Activated T-cell treated with anti-CD3 and anti-CD28 coated beads, Interleukin-2, amount 50 U/mL, for 4 hours (primary cell): Measurements from ENCODE around the gene EFCAB6. TPM values are rescaled to one million over a fixed set of nuclear protein-coding genes. Genes with fewer than 3 reads are reported as not detected.

ENCODE experiments used
- ATAC-seq, 2 donors: fragments of 200-7000 bp; cut with Tn5 transposase; one replicate each; pipeline ENCODE4 v1.10.0; 2021
- DNase-seq: peaks from one replicate; pipeline ENCODE4 v3.0.0-alpha.2; 2020
- H3K27me3 Mint-ChIP-seq: one replicate; pipeline ENCODE4 v1.8.0; 2021; ENCODE audit warnings: low read depth, mixed read lengths
- H3K36me3 Mint-ChIP-seq: one replicate; pipeline ENCODE4 v1.8.0; 2022; ENCODE audit warnings: mixed read lengths; ENCODE audit not compliant: insufficient read depth
- H3K4me1 Mint-ChIP-seq: one replicate; pipeline ENCODE4 v1.8.0; 2021; ENCODE audit warnings: low read depth, mixed read lengths
- H3K4me3 Mint-ChIP-seq: one replicate; pipeline ENCODE4 v1.8.0; 2021; ENCODE audit warnings: mild to moderate bottlenecking, moderate library complexity, mixed read lengths
- H3K9me3 Mint-ChIP-seq: one replicate; pipeline ENCODE4 v1.8.0; 2021; ENCODE audit warnings: mixed read lengths
- total RNA-seq, 3 donors: library from RNA; stranded (reverse); gene quantifications; one replicate each; pipeline ENCODE4 v1.2.1, GENCODE V29; 2021

Gene EFCAB6
- total RNA-seq, 3 donors from 2014 or later: 0.18 to 0.24 (median 0.18) TPM

DNA sequence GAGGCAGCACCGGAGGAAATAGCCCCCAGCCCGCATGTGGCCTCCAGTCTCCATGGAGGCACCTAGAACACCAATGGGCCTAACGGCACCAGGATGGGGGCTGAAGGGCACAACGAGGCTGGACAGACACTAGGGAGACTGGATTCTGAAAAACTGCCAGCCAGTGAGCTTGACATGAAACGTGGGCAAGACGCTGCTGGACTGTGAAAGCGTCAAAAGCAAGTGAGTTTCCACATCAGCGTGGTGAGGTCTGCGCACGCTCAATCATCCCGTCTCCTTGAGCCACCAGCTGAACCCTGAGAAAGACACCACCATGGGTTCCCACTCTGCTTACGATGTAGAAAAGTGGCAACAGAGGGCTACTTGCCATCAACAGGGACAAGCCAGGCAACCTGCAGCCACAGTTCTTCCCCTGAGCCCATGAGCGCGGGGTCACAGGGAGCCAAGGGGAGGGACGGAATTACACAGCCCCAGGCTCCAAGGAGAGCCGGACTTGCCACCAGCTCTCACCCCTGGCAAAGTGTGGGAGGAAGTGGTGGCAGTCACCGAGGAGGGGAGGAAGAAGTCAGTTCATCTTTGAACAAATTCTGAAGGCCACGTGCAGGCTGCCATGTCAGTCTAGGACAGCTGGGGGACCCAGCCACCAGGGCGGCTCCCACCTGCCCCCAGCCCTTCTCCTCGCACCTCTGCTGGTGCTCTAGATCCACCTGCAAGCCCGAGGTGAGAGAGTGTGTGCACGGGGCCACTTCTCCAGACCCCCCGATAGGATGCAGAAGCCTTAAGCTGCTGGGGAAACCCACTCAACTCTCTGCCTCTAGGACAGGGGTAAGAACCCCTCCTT, 269.2 kb downstream of the EFCAB6 start:
- no peaks in the 10 kb centered on the region for H3K36me3 Mint-ChIP-seq
- ATAC-seq (no peak), DNase-seq (no peak)
- H3K4me1 Mint-ChIP-seq: no peaks in the 10 kb centered on the region
- H3K9me3 Mint-ChIP-seq: no peaks in the 10 kb centered on the region
- H3K27me3 Mint-ChIP-seq: peaks cover 5% of the 10 kb centered on the region
- no peak overlapping the region for H3K4me3 Mint-ChIP-seq

DNA sequence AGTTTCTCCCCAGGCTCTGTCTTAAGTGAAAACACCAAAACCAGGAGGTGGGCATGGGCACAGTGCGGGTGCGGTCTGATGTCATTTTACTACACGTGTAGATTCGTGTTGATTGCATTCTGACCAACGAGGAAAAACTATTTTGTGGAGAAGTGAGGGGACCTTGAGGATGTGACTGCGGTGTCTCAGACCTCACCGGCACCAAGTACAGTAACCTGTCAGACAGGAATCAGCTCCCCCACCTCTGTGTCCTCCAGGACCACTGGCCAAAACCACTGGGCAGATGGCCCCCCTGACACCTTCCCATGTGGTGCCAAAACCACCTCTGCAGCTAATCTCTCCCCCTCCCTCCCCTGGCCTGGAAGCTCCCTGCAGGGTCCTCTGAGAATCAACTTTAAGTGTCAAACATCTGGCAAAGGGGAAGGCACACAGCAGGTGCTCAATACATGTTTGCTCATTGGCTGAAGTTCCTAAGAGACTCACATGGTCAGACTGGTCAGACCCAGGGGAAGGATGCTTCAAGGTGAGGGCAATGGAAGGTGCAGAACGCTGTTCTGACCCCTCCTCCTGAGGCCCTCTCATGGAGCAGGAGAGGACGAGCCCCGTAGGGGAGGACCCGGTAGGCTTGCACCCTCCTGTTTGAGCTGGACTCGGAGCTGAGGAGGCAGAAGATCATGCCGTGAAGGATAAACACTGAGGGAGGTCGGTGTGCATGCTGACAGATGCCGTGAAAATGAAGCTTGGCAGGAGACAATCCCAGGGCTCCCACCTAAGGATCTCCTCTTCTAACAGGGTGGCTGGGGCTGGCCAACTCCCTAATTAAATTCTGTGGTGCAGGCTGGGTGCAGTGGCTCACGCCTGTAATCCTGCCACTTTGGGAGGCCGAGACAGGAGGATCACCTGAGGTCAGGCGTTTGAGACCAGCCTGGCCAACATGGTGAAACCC, 270.4 kb downstream of the EFCAB6 start:
- Mint-ChIP-seq H3K4me3 (no peak overlapping the region), H3K4me1 (no peaks in the 10 kb centered on the region), H3K27me3 (peaks cover 5% of the 10 kb centered on the region), H3K36me3 (no peaks in the 10 kb centered on the region), H3K9me3 (no peaks in the 10 kb centered on the region)
- DNase-seq: no peak
- ATAC-seq: no peak

DNA sequence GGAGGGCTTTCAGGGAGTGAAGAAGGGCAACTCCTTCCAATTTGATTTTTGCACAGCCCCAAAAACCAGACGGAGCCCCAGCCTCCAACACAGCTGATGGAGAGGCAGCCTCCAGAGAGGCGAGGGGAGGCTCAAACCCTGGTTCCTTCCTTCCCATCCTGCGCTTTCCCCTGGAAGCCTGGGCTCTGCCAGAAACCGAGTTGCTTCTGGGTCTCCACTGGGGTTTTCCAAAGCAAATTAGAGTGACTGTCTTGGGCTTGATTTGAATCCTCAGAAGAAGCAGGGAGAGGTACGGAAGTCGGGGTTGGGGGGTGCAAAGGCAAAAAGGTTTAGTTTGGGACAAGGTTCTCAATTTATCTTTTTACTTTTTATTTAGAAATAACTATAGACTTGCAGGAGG, 271.1 kb downstream of the EFCAB6 start:
- ATAC-seq (no peak), DNase-seq (no peak)
- Mint-ChIP-seq H3K9me3 (no peaks in the 10 kb centered on the region), H3K36me3 (no peaks in the 10 kb centered on the region), H3K4me1 (no peaks in the 10 kb centered on the region), H3K4me3 (no peak overlapping the region), H3K27me3 (peaks cover 5% of the 10 kb centered on the region)

DNA sequence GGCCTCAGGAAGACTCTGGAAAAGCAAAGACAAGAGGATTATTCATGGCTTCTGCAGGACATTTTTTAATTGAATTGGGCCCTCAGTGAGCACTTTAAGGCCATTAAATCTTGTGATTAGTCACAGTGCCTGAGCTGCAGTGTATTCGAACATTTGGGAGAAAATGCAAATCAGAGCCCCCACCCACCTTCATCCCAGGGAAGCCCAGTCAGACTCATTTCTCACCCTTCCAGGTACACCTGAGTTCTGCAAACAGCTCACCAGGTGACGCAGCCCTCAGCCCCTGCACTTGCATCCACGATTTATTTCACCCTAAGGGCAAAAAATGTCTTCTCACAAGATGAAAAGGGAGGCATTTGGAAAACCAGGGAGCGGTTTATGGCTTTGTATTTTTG, 271.6 kb downstream of the EFCAB6 start:
- H3K36me3 Mint-ChIP-seq: no peaks in the 10 kb centered on the region
- H3K4me1 Mint-ChIP-seq: no peaks in the 10 kb centered on the region

DNA sequence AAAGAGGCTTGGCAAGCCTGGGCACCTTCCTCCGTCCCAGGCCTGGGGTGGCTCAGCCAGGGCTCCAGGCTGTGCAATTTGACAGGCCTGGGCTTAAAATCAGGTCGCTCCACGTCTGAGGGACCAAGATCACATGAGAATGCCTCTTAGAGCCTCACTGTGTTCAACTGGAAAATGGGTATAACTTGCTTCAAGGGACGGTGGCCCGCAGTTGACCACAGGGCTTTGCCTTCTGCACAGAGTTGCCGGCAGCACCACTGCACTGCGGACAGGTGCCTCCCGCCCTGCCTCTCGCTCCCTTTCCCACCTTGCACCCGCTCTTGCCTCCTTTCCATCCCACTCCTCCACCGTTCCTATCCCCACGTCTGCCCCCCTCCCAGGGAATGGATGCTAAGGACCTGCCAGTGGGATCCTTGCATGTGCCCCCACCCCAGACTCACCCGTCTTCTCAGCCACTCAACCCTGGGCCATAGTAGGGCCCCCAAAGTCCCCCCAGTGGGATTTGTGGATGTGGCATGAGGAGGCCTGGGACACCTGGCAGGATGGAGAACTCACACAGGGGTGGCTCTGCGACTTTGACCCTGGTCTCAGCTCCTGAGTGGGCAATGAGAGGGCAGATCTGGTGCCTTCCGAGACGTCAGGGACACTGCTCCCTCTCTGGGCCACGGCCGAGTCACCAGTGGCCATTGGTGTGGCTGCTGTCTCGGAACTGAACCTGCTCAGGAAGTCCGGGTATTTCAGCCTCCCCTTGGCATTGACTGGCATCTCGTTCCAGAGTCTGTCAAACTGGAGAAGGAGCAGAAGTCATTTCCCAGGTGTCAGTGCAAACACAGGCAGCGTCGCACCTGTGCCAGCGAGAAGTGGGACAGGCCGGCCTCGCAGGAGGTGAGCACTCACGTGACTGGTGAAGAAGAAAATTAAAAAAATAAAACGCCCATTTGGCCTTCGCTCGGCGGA, 272.3 kb downstream of the EFCAB6 start:
- DNase-seq: no peak
- no peak overlapping the region for H3K4me3 Mint-ChIP-seq
- no peaks in the 10 kb centered on the region for H3K36me3 Mint-ChIP-seq
- H3K4me1 Mint-ChIP-seq: no peaks in the 10 kb centered on the region
- no peak for ATAC-seq
- H3K27me3 Mint-ChIP-seq: peaks cover 7% of the 10 kb centered on the region
- no peaks in the 10 kb centered on the region for H3K9me3 Mint-ChIP-seq

More for the DNA sequence above, 271.6 kb downstream of the EFCAB6 start:
- H3K27me3 Mint-ChIP-seq: peaks cover 5% of the 10 kb centered on the region
- no peak for ATAC-seq
- H3K4me3 Mint-ChIP-seq: no peak overlapping the region
- no peak for DNase-seq
- no peaks in the 10 kb centered on the region for H3K9me3 Mint-ChIP-seq

DNA sequence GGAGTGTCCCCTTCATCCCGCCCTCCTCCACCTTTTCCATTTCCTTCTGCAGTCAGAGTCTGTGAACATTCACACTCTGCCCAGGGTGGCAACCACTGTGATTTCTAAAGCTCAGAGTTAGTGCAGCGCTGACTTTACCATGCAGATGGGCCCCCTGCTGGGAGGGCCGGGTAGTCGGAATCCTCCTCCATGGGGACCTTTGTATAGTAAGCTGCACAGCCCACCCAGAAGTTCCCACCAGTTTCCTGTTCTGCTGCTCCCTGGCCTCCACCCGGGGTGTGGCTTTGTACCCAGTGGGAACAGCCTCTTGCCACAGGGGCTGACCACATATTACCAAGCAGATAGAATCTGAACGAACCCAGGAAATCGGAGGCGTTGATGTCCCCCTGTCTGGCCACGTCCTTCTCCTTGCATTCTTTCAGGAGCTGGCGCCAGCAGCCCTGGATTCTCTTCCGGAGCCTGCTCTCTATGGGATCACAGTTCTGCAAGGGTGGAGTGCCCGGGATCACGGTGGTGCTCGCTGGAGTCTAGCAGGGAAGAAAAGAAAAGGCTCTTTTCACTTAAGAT, 275.0 kb downstream of the EFCAB6 start:
- Mint-ChIP-seq H3K27me3 (peaks cover 8% of the 10 kb centered on the region), H3K9me3 (no peaks in the 10 kb centered on the region), H3K4me3 (no peak overlapping the region), H3K36me3 (no peaks in the 10 kb centered on the region), H3K4me1 (no peaks in the 10 kb centered on the region)
- no peak for ATAC-seq
- DNase-seq: no peak

DNA sequence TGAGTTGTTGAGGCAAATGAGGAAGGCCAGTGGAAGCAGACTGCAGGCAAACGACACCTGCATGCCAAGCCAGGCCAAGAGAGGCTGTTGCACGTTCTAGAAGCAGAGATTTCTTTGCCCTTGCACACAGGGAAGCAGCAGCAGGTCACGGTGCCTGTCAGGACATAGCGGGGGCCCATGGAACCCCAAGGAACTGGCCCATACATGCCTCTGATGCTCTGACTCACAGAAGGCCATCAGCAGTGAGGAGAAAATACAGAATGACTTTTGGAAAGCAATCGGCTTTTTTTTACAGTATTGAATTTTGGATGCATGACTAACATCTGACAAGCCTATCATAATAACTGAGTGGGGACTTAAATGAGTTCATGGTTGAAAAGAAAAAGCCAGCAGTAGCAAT, 276.4 kb downstream of the EFCAB6 start:
- Mint-ChIP-seq H3K27me3 (peaks cover 7% of the 10 kb centered on the region), H3K4me3 (no peak overlapping the region), H3K4me1 (no peaks in the 10 kb centered on the region), H3K36me3 (no peaks in the 10 kb centered on the region), H3K9me3 (no peaks in the 10 kb centered on the region)
- no peak for ATAC-seq
- no peak for DNase-seq

DNA sequence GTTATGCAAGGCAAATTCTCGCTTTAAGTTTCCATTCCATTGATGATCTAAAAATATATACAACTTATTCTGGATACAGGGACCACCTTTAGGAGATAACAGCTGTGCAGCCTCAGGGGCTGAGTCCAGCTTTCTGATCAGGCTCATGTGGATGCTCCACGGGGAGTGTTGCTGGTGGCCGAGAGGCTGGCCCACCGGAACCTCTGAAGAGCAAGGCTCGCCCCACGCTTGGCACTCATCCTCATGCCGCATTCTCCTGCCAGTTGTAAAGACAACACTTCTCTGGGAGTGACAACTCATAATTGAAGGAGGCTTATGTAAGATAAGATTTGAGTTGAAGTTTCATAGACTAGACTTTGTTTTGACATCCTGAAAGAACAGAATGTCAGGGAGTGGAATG, 276.8 kb downstream of the EFCAB6 start:
- H3K27me3 Mint-ChIP-seq: peaks cover 7% of the 10 kb centered on the region
- ATAC-seq: no peak
- no peak overlapping the region for H3K4me3 Mint-ChIP-seq
- H3K36me3 Mint-ChIP-seq: no peaks in the 10 kb centered on the region
- no peaks in the 10 kb centered on the region for H3K9me3 Mint-ChIP-seq
- no peaks in the 10 kb centered on the region for H3K4me1 Mint-ChIP-seq
- DNase-seq: no peak

DNA sequence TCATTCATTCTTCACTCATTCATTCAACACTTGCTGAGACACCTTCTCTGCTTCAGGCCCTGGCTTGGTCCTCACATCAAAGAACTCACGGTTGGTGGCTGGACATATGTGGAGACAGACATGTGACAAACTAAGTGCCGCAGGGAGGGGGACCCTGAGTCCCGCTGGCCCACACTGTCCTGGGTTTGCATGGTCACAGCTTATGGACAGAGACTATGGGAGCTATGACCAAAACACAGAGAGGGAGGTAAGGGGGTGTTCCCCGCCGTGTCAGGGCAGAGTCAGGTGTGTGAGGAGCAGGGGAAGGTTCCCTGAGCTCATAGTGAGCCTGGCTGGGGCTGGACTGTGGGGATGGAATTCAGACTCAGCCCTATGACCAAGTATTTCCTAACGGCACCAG, 277.2 kb downstream of the EFCAB6 start:
- H3K27me3 Mint-ChIP-seq: peaks cover 7% of the 10 kb centered on the region
- DNase-seq (no peak), ATAC-seq (no peak)
- H3K36me3 Mint-ChIP-seq: no peaks in the 10 kb centered on the region
- no peaks in the 10 kb centered on the region for H3K9me3 Mint-ChIP-seq
- no peaks in the 10 kb centered on the region for H3K4me1 Mint-ChIP-seq
- H3K4me3 Mint-ChIP-seq: no peak overlapping the region

DNA sequence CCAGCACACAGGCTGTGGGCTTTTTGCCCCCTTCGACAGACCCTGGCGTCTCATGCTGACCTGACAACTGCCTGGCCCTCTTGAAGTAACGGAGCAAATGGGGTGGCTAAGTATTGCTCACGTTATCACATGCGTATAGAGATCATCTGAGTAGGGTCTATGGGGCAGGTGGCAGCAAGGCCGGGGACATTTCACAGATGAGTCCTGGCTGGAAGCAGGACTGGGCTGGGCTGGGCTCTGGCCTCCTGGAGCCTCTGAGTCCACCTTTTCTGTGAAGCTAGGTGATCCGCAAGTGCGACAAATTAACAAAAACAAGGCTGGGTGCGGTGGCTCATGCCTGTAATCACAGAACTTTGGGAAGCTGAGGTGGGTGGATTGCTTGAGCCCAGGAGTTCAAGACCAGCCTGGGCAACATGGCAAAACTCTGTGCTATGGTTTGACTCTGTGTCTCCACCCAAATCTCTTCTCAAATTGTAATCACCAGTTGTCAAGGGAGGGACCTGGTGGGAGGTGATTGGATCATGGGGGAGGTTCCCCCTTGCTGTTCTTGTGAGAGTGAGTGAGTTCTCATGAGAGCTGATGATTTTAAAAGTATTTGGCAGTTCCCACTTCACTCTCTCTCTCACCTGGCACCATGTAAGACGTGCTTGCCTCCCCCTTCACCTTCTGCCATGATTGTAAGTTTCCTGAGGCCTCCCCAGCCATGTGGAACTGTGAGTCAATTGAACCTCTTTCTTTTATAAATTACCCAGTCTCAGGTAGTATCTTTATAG, 278.3 kb downstream of the EFCAB6 start:
- H3K27me3 Mint-ChIP-seq: peaks cover 9% of the 10 kb centered on the region

DNA sequence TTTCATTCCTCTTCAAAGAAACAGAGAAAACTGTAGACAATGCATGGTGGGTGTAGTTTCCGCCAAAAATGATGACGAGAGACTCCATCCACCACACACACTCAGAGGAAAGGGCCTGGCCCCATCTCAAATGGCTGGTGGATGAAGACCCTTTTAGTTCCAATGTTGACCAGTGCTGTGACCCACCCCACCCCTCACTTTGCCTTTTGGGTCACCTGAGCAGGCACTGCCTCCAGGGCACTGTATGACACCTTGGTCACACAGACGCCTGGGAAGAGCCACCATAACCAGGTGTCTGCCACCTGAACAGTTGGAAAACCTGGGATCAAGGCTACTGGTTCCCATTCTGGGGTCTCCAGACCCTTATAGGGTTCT, 279.0 kb downstream of the EFCAB6 start:
- no peak for ATAC-seq
- no peaks in the 10 kb centered on the region for H3K9me3 Mint-ChIP-seq
- peaks cover 8% of the 10 kb centered on the region for H3K27me3 Mint-ChIP-seq
- H3K4me1 Mint-ChIP-seq: no peaks in the 10 kb centered on the region
- H3K36me3 Mint-ChIP-seq: no peaks in the 10 kb centered on the region
- no peak overlapping the region for H3K4me3 Mint-ChIP-seq
- DNase-seq: no peak

More for the DNA sequence above, 278.3 kb downstream of the EFCAB6 start:
- DNase-seq: no peak
- ATAC-seq: no peak
- Mint-ChIP-seq H3K9me3 (no peaks in the 10 kb centered on the region), H3K4me1 (no peaks in the 10 kb centered on the region), H3K4me3 (no peak overlapping the region), H3K36me3 (no peaks in the 10 kb centered on the region)

DNA sequence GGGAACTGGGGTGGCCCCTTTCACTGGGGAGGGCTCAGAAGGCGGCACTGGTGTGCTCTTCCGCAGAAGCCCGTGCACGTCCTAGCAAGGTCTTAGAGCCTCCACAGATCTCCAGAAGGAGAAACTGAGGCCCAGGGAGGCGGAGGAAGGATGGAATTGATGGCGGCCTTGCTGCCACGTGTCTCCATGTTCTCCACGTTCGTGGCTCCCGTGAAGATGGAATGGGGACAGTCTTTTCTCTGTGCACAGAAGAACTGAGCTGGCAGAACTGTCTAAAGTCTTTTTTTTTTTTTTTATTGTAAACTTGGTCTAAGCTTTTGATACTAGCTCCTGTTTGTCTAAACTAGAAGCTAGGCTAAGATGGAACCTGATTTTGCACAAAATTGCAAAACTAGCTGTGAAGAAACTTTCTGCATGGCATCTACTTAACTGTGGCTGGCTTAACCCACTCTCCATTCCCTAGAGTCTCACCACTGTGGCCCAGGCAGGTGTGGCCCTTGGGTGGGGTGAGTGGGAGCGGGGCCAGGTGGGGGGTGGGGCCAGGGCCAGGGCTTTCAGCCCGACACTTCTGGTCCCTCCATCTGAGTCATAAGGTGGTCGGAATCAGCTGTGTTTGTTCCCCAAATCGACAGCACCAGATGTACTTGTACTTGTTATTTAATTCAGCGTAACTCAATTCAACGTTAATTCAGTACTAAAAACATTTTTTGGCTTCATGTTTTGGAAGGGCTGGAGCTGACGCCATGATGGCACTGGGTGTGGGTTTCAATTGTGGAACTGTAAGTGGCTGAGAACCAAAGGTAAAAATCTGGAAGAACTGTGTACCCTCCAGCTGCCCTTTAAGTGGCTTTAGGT, 279.6 kb downstream of the EFCAB6 start:
- Mint-ChIP-seq H3K27me3 (peaks cover 8% of the 10 kb centered on the region), H3K36me3 (no peaks in the 10 kb centered on the region), H3K4me1 (no peaks in the 10 kb centered on the region), H3K9me3 (no peaks in the 10 kb centered on the region), H3K4me3 (no peak overlapping the region)
- ATAC-seq: no peak
- DNase-seq: no peak
